IPS-NIHi7 (cell line): Measurements from ENCODE around the gene PPP1R37.
A peak's percentile ranks its signal among the peaks of the same experiment; 100 is the strongest.
"Not testable (repeated sequence)": the region's sequence is repeated elsewhere in the genome, so short reads cannot be mapped to it uniquely, and the experiment has no call there.

Experiments
- DNase-seq: peaks from one replicate; pipeline ENCODE4 v3.0.0; 2012; ENCODE audit warnings: mixed read lengths; ENCODE audit errors: extremely low spot score

PPP1R37 gene

GRCh38 chr19:45115809-45116615, 23.0 kb downstream of the PPP1R37 start:
- DNase-seq = no peak

- DNase-seq = peak; percentile 64
Measured at GRCh38 chr19:45117167-45117594, 24.2 kb downstream of the PPP1R37 start.

GRCh38 chr19:45117671-45118070, 24.7 kb downstream of the PPP1R37 start:
- no peak for DNase-seq

GRCh38 chr19:45118106-45118505, 25.1 kb downstream of the PPP1R37 start:
- no peak for DNase-seq

DNA sequence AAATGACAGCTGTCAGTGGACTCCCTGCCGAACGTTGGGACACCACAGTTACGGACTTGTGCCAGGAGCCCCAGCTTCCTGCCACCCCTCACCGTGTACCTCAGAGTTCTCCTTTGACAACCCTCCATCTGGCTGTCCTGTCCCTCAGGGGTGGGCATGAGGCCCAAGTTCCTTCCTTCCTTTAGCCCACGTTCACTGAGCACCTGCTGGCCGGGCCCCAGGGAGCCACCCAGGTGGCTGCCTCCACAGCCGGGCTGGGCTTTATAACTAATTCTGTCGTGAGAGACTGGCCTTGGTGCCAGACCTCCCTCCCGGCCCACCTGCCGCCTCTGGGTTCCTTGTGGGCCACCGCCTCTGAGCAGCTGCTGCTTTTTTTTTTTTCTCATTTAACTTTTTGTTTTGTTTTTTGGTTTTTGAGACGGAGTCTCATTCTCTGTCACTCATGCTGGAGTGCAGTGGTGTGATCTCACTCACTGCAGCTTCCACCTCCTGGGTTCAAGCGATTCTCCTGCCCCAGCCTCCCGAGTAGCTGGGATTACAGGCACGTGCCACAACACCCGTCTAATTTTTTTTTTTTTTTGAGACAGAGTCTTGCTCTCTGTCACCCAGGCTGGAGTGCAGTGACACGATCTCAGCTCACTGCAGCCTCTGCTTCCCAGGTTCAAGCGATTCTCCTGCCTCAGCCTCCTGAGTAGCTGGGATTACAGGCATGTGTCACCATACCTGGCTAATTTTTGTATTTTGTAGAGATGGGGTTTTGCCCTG, 25.8 kb downstream of the PPP1R37 start:
- not testable (repeated sequence) for DNase-seq

- DNase-seq = no peak
Measured at GRCh38 chr19:45119582-45119981, 26.6 kb downstream of the PPP1R37 start.

- DNase-seq = no peak
Measured at GRCh38 chr19:45121827-45122345, 28.9 kb downstream of the PPP1R37 start.

DNA sequence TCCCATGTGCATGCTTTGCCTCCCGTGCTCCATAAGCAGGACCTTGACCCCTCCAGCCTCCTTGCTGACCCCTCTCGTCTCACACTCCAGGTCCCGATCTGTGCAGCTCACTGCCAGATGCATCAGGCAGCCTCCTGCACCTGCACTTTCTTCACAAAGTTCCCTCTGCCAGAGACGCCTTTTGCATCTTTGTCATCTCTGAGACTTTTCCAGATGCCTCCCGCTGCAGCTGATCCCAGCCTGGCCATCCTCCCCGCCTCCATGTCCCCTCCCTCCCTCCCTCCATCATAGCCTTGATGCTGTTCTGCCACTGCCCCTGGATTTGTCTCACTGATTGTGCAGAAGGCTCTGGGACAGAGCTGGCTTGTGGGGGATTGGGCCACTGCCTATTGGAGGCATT, 29.9 kb downstream of the PPP1R37 start:
- no peak for DNase-seq

DNA sequence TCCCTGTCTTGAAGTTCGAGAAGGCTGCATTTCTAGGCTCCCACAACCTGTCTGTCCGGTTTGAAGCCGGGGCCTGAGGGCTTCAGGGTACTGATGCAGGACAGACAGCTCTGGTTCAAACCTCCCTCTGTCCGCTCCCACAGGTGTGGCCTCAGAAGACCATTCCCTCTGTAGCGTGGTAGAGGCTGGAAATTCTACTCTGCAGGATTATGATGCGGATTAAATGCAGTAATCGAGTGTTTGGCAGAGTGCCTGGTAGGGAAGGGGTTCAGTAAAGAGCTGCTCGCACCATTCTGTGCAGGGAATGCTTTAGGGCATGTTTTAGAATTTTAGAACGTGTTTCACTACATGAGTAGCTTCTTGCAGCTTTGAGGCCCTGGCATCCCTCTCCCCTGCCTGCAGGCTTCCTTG, 30.5 kb downstream of the PPP1R37 start:
- DNase-seq = no peak

DNA sequence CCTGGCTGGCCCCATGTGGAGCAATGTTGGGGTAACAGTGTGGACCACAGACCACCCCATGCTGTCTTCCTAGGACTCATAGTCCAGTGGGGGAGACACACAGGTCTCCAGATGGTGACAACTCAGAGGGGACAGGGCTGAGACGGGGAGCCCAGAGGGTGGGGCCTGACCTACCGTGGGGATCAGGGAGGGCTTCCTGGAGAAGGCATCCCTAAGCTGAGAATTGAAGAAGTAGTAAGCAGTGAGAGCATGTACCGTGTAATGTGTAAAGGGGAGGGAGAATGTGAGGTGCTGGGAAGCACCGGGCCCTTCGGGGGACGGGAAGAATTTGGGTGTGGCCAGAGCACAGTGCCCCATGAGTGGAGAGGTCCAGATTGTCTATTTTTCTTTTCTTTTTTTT, 31.0 kb downstream of the PPP1R37 start:
- no peak for DNase-seq

GRCh38 chr19:45125360-45125759, 32.4 kb downstream of the PPP1R37 start:
- no peak for DNase-seq

DNA sequence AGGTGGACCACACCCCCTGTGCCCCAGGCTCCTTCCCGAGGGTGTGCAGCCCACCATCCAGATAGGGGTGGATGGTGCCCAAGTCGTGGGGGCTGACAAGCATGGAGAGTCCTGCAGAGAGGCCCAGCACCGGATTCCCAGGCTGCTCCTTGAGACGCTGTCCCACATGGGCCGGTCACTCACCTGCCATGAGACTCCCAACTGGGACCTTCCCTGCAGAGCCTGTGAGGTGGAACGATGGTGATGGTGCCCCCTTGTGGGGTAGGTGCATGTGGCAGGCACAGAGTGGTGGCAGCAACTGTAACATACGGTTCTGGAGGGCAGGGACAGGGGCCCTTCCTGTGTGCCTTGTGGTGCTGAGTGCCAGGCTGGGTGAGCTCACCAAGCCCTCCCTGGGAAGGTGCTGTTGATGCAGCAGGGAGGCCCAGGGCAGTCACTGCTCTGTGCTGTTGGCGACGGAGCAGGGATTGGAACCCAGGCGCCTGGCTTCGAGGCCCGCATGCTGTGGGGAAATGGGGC, 33.1 kb downstream of the PPP1R37 start:
- DNase-seq = peak; percentile 88

DNA sequence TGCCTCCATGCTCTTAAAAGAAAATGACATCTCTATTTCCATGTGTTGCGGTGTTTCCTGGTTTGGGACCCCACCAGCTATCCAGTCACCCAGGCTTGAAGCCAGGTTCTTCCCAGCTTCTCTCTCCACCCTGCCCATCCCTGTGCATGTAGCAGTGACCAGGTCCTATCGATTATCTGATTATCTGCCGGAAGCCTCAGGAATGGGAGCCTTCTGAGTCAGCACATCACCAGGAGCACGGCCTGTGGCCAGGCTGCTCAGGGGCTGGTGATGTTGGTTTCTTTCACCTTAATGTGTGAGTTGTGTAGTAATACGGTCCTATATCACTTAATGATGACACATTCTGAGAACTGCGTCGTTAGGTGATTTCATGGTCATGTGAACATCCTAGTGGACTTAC, 33.7 kb downstream of the PPP1R37 start:
- DNase-seq = no peak

GRCh38 chr19:45128146-45128545, 35.2 kb downstream of the PPP1R37 start:
- DNase-seq = no peak

DNA sequence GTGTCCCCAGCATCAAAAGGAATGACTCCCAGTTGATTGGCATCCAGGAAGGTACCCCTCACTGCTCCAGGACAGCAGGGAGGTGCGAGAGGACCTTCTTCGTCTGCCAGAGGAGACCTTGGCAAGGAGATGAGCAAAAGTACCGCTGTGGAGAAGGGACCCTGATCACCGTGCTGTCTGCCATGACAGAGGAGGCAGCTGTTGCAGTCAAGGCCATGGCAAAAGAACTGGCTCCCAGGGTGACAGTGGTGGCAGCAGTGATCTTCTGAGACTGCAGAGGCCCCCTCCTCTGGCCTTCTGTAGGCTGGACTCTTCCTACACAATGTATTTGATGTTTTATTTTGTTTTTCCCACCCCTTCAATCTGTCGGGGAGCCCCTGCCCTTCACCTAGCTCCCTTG, 35.8 kb downstream of the PPP1R37 start:
- DNase-seq = no peak

DNA sequence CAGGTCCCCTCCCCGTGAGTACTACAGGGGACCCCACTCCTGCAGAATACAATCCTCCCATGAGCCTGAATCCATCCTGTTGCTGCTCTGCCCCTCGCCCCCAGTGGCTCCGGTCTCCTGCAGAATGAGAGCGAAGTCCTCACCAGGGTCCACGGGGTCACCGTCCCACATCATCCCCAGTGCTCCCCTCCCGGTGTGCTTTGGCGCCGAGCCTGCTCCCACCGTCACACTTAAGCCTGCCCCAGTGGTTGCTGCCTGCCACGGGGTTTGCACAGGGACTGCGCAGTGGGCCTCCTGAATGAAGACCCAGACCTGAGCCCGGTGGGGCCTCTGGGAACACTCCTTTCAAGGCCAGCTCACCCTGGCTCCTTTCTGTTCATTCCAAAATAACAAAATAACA, 37.3 kb downstream of the PPP1R37 start:
- DNase-seq = no peak

DNA sequence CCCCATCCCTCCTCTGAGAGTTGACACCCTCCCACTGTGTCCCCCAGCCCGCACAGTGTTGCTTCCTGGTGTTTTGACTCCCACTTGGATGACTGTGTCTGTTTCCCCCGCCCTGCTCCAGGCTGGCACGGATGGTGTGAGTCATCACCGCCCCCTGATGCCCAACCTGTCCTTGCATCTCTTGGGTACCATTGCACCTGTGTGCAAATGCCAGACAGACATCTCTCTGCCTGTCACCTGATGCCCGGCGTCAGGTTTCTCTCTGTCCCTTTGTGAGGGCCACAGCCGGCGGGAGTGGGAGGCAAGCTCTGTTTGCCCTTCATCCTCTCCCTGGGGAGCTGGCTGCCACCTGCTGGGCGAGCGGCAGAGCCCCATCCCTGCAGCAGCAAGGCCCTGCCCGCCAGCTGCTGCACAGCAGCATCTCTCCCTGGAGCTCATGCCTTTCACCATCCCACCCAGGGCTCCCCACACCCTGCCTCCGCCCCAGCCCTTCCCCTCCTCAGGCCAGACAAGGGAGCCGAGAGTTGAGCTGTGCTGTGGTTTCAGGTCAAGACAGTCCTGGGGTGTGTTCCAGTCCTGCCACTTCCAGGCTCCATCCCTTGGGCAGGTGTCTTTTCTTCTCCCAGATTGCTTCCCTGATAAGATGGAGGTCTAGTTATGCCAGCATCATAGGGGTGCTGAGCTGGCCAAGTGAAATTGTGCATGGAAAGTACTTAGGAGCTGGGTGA, 38.1 kb downstream of the PPP1R37 start:
- no peak for DNase-seq

GRCh38 chr19:45133661-45134060, 40.7 kb downstream of the PPP1R37 start:
- no peak for DNase-seq

DNA sequence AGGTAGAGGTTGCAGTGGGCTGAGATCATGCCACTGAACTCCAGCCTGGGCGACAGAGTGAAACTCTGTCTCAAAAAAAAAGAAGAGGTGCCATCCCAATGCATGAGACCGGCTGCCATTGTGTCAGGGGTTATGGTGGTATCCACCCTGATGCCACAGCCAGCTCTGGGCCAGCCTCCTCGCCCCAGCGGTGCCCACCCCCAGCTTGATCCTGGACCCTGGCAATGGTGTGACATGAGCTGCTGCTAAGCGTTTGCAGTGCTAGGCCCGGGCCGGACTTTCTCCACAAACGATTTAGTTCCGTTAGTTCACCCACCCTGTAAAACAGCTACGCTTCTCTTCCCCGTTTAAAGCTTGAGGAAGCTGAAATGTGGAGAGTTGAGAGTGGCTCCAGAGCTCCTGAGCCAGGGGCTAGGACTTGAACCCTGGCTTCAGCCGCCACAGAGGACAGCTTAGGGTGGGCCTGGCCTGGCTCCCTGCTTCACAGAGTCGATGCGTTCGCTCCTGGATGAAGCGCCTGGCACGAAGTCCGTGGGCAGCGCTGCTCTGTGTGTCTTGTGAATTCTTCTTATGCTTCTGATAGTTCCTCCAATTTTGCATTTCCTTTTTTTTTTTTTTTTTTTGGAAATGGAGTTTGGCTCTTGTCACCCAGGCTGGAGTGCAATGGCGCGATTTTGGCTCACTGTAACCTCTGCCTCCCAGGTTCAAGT, 42.4 kb downstream of the PPP1R37 start:
- no peak for DNase-seq

DNA sequence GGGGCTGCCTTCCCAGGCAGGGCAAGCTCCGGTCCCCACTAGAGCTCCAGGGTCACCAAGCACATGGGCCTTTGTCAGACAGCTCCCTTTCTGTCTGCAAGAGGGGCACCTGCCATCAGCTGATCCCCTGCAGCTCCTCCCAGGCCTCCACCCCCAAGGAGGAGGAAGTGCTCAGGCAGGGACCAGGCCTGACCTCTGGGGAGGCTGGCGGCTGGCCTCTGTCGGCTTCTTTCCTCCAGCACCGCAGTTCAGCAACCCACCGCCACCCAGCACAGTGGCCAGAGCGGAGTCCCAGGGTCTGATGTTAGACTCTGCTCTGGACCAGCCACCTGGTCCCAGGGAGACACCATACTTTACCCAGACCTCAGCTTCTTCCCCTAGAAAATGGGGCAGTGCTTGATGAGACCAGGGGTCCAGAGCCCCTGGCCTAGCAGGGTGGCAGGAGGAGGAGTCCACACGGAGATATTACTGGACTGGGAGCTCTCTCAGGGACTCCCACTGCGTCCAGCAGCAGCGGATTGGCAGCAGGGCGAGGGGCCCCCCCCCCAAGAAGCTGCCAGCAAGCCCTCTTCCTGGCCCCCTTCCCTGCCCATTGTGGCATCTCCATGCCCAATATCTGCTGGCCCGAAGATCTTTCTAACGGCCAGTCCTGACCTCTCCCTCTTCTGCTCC, 43.7 kb downstream of the PPP1R37 start:
- peak; percentile 53 for DNase-seq
